C4-2B (cell line): Measurements from ENCODE around the gene HOXA10.

ENCODE experiments used
- ZFX ChIP-seq: fragments of 450-650 bp; IDR thresholded peaks from 2 replicates; pipeline ENCODE4 v1.6.1; 2017
- TF ChIP-seq, protein P1 (sequence below): fragments of 450-650 bp; conservative IDR thresholded peaks from 2 replicates; pipeline ENCODE4 v1.5.1; 2017; ENCODE audit warnings: mild to moderate bottlenecking

DNA sequence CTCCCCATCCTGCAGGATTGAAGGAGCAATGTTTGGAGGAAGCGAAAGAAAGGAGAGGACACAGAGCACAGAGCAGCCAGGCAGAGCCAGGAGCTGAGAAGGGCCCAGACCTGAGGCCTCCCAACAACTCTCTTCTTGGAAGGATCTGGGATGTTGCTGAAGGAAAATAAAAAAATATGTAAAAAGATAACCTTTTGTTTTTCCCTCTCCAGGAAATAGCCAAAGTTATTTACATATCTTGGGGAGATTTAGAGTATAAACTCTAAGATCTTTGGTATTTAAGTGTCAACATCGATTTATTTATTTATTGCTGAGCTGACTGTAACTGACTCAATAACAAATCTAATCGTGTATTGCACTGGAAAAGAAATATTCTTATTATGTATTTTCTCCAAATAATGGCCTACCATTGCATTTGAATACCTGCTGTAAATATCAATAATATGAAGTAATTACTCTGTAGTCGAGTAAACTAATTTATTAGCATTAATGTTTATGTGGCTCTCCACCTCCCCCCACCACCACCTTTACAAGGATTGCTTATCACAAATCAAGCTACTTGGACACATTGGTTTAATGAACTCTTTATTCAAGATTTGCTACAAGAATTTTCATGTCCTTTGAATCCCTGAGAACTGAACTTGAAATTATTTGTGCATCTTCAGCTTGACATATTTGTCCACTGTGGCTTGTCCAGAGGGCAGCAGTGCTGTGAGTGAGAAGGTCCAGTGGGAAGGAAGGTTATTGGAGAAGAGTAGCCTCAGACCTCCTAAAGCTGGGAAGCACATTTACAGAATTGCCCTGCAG lies 12.8 kb upstream of the HOXA10 start:
- TF ChIP-seq, protein P1, sequence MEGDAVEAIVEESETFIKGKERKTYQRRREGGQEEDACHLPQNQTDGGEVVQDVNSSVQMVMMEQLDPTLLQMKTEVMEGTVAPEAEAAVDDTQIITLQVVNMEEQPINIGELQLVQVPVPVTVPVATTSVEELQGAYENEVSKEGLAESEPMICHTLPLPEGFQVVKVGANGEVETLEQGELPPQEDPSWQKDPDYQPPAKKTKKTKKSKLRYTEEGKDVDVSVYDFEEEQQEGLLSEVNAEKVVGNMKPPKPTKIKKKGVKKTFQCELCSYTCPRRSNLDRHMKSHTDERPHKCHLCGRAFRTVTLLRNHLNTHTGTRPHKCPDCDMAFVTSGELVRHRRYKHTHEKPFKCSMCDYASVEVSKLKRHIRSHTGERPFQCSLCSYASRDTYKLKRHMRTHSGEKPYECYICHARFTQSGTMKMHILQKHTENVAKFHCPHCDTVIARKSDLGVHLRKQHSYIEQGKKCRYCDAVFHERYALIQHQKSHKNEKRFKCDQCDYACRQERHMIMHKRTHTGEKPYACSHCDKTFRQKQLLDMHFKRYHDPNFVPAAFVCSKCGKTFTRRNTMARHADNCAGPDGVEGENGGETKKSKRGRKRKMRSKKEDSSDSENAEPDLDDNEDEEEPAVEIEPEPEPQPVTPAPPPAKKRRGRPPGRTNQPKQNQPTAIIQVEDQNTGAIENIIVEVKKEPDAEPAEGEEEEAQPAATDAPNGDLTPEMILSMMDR = no peak
- TF ChIP-seq ZFX = no peak
